Uterus (tissue), 2 donors: Measurements from ENCODE around the gene ITIH1.

Experiments
- POLR2A ChIP-seq, 2 donors: fragments of 450-650 bp; IDR thresholded peaks; one replicate each; pipeline ENCODE4 v1.6.1; 2016; ENCODE audit warnings: antibody characterized with exemption in 2 of 2, mild to moderate bottlenecking in 1 of 2, moderate library complexity in 1 of 2
- TF ChIP-seq, protein P1 (sequence below), 4 experiments: fragments of 200-600 bp in 2 of 4; fragments of 450-650 bp in 2 of 4; sonication (generic) in 2 of 4; IDR thresholded peaks; one replicate each; pipeline ENCODE4 v1.5.1; 2016 to 2019; ENCODE audit warnings: antibody characterized with exemption in 4 of 4, mild to moderate bottlenecking in 2 of 4, moderate library complexity in 1 of 4

DNA sequence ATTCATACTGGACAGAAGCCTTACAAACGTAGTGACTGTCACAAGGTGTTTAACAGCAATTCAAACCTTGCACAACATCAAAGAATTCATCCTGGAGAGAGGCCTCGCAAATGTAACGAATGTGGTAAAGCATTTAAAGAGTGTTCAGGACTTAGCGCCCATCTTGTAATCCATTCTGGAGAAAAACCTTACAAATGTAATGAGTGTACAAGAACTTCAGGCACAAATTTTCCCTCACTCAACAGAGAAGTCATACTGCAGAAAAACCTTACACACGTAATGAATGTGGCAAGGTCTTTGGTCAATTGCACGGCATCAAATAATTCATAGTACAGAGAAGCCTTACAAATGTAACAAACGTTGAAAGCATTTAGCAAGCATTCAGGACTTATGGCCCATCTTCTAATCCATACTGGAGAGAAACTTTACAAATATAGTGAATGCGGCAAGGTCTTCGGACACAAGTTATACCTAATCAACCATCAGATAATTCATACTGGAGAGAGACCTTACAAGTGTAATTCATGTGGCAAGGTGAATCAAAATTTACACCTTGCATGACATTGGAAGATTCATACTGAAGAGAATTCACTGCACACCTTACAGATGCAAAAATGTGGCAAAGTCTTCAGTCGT, 44.0 kb upstream of the ITIH1 start:
- TF ChIP-seq POLR2A (IDR thresholded peaks at IDR 0.05) = no peak
- TF ChIP-seq, protein P1, sequence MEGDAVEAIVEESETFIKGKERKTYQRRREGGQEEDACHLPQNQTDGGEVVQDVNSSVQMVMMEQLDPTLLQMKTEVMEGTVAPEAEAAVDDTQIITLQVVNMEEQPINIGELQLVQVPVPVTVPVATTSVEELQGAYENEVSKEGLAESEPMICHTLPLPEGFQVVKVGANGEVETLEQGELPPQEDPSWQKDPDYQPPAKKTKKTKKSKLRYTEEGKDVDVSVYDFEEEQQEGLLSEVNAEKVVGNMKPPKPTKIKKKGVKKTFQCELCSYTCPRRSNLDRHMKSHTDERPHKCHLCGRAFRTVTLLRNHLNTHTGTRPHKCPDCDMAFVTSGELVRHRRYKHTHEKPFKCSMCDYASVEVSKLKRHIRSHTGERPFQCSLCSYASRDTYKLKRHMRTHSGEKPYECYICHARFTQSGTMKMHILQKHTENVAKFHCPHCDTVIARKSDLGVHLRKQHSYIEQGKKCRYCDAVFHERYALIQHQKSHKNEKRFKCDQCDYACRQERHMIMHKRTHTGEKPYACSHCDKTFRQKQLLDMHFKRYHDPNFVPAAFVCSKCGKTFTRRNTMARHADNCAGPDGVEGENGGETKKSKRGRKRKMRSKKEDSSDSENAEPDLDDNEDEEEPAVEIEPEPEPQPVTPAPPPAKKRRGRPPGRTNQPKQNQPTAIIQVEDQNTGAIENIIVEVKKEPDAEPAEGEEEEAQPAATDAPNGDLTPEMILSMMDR (IDR thresholded peaks at IDR 0.05) = no peak
